ENCODE measurements around the gene DHX16.

Gene DHX16

DNA sequence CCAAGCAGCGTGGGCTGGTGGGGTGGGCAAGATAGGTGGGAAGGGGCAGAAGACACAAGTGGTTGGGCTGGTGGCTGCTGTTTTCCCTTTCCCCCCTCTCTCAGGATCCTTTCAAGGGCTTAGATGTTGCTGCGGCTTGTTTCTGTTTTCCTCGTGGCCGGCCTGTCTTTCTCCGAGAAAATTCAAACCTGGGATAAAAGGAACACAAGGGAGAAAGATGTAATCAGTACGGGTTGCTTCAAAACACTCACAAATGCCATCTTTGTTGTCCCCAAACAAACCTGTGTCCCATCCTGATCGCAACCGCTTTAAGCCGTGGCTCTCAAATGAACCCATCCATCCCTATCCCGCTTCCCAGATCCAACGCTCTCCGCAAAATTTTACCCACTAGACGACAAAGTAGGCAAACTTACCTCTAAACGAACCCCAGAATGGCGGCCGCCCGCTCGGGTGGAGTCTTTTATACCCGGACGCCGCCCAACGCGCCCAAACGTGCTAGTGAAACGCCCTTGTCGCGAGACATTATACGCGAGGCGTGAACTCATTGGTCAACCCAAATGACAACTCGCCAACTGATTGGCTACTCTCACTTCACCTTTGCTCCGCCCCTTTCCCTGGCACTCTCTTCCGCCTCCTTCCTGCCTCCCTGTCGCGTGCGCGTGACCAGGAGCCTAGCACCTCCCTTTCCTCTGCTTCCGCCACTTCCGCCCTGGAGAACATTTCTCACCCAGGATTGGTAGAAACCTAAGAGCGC, 55.8 kb downstream of the DHX16 start, which contains the start of gene PPP1R10:
Gene PPP1R10 (minus strand): TSS at position 433 of the 754 bp plus-strand sequence. CDS start 7,299 bp downstream, outside the sequence.
- DNase-seq (ENCODE audit: extremely low read depth, low read depth): peak; percentile 100
- no peak for TF ChIP-seq CTCF (IDR thresholded peaks at IDR 0.05; ENCODE audit: low read depth, low read length)

DNA sequence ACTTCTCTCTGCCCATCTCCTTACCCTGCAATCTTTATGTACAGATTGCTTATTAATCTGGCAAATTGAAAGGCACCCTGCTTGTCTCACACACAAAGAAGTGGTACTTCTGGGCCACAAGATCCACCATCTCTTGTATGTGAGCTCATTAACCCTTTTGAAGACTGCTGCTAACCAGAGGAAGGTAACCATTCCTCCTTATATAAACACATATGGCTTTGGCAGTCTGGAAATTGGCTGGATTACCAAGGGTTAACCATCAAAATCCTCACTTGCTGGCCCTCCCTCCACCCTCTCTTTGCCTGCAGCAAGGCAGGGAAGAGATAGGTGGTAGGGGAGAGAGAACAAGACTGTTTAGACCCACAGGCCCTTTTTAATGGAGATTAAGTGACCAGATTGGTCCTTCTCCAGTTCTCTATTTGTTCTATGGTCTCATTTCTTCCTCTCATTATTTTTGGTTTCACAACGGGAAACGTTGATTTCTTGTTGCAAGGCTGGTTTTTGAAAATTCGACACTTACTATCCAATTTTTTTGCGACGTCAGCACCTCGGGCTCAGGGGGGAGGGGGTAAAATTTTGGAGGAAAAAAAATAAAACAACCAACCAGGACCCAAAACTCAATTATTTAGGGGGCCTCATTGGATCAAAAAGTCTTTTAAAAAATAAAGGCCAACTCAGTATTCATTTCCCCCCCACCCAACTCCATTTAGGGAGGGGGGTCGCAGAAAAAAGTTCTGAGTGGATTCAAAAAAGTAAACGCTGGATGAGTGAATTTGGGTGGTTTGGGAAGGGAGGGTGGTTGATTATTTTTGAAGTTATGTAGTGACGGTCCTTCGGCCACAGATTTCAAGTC, 56.6 kb downstream of the DHX16 start:
- TF ChIP-seq CTCF (IDR thresholded peaks at IDR 0.05; ENCODE audit: low read depth, low read length): no peak
- no peak for DNase-seq (ENCODE audit: extremely low read depth, low read depth)

DNA sequence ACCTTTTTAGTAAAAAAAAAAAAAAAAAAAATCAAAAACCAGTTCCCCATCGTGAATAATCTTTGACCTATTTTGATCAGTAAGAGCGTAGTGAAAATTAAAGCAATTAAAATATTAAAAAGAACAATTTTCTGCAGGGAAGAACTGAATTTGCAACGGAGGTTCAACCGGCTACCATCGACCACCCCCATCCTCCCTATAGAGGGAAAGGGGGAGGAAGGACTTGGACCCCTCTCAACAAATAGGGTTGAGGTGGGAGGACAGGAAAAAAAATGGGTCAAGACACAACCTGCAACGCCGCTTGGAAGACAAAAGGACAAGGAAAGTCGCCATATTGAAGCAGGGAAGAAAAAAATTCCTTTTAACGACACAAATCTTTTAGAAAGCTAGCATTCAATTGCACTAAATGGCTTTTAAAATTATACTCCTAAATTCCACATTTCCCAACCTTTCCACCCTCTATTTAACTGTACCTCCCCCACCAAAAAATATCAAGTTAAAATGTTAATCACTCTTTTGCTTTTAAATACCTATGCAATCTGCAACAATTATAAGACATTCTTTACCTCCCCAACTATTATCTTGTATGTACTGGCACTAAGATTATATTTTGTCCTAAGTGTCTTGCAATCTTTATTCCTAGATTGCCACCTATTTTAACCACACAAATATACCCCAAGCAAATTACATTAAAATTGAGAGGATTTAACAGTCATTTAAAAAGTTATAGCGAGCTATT, 57.4 kb downstream of the DHX16 start:
- DNase-seq (ENCODE audit: extremely low read depth, low read depth): peak; percentile 76
- no peak for TF ChIP-seq CTCF (IDR thresholded peaks at IDR 0.05; ENCODE audit: low read depth, low read length)

DNA sequence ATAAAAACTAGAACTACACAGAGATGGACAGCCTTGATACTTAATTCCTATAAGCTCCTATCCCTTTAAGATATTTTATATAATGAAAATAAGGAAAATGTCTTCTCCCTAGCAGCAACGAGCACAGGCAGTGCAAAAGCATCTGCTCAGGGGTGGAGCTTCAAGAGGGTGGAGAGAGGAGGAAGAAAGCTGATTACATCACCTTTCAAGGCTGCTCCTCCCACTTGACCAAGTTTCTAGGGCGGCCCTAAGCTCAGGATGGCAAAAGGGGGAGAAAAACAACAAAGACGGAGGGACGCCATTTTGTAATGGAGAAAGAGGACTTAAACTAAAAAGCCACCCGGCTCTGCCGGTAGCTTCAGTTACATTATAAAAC, 58.0 kb downstream of the DHX16 start:
- DNase-seq (ENCODE audit: extremely low read depth, low read depth): peak; percentile 95
- TF ChIP-seq CTCF (IDR thresholded peaks at IDR 0.05; ENCODE audit: low read depth, low read length): no peak

GRCh38 chr6:30614044-30614842, 58.6 kb downstream of the DHX16 start:
- TF ChIP-seq CTCF (IDR thresholded peaks at IDR 0.05; ENCODE audit: low read depth, low read length): no peak
- no peak for DNase-seq (ENCODE audit: extremely low read depth, low read depth)

GRCh38 chr6:30613251-30614043, 59.4 kb downstream of the DHX16 start:
- TF ChIP-seq CTCF (IDR thresholded peaks at IDR 0.05; ENCODE audit: low read depth, low read length): no peak

More at GRCh38 chr6:30613251-30614043, 59.4 kb downstream of the DHX16 start:
- DNase-seq (ENCODE audit: extremely low read depth, low read depth): no peak

Data from AG09319 (cell line).